DLD1 (cell line): ENCODE results near the gene ABITRAM.
"Not testable (repeated sequence)": the region's sequence is repeated elsewhere in the genome, so short reads cannot be mapped to it uniquely, and the experiment has no call there.

Experiments
- in situ Hi-C: cut with HindIII; loops from 2 replicates; pipeline ENCODE4 v1.10.0; 2017; ENCODE audit warnings: low sequenced_read_pairs

The ABITRAM gene

DNA sequence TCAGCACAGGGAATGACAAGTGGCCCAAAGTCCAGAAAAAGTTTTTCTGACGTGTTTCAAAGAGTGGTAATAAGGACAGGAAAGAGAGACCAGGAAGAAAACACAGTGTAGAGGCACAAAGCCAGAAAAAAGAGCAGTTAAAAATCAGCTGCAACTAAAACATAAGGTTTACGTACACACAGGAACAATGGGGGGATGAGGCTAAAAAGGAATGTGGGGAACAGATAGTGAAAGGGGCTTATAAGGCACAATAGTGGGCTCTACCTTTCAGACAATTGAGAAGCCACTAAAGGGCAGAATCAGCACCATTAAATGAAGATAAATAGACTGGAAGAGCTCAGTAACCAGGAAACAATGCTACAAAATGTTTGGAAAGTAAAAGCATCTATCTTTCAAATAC lies 5.8 kb upstream of the ABITRAM start:
- in situ Hi-C loops: no loop called here

GRCh38 chr9:108933231-108933717 lies 926 bp upstream of the ABITRAM start:
- in situ Hi-C loops: no loop called here

DNA sequence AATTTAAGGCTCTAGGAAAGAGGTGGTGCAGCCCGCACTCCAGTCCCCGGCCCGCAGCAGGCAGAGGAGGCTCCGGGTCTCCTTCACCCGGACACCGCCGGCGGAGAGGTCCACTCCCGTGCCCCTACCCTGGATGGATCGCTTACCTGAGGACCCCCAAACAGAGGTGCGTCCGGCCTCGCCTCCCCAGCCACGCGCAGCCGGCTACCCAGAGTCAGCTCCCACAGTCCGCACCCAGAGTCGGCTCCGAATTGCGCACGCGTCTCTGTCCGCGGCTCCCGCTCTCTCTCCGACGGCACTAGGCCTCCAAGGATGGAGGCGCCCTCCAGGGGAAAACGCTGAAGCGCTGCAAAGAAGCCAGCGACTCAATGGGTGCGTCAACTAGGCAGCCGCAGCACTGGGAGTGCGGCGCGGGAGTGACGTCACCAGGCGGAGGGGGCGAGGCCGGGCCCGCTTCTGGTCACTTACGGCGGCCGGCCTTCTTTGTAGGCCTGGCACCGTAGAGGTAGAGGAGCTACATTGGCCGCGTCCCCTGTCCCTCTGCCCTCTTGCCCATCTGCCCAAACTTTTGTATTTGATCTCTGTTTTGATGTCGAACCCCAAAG lies 380 bp upstream of the ABITRAM start, which contains the start of gene ELP1:
TSS of gene ELP1 (minus strand) at position 407 of the 605 bp plus-strand sequence. CDS start 2,978 bp downstream, outside the sequence.
- in situ Hi-C loops: no loop called here

DNA sequence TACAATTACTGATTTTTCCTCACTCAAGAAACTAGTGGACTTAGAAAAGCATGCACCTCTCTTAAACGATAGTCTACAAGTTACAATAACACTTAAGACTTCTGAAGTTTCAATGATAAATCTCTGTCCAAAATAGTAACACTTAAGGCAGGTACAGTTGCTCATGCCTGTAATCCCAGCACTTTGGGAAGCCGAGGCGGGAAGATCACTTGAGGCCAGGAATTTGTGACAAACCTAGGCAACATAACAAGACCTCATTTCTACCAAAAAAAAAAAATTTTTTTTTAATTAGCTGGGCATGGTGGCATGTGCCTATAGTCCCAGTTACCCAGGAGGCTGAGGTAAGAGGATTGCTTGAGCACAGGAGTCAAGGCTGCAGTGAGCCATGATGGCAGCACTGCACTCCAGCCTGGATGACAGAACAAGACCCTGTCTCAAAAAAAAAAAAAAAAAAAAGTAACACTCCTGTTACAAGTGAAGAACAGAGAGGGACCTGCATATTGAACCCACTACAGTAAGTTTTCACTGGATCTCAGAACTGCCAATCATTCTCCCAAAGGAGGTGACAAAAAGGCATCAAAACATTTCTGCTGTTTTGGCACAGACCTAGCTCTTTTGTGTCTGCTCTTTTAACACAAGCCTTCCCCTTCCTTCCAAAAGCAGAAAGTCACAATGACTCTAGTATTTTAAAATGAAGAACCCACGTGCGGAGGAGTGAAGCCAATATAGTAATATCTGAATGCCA lies 3.5 kb downstream of the ABITRAM start:
- in situ Hi-C loops: no loop called here

- in situ Hi-C loops: no loop called here
Observed at GRCh38 chr9:108939975-108940374, 5.8 kb downstream of the ABITRAM start.

GRCh38 chr9:108950168-108950567 lies 16.0 kb downstream of the ABITRAM start:
- in situ Hi-C loops: no loop called here

GRCh38 chr9:108951578-108951977 lies 17.4 kb downstream of the ABITRAM start:
- in situ Hi-C loops: no loop called here

DNA sequence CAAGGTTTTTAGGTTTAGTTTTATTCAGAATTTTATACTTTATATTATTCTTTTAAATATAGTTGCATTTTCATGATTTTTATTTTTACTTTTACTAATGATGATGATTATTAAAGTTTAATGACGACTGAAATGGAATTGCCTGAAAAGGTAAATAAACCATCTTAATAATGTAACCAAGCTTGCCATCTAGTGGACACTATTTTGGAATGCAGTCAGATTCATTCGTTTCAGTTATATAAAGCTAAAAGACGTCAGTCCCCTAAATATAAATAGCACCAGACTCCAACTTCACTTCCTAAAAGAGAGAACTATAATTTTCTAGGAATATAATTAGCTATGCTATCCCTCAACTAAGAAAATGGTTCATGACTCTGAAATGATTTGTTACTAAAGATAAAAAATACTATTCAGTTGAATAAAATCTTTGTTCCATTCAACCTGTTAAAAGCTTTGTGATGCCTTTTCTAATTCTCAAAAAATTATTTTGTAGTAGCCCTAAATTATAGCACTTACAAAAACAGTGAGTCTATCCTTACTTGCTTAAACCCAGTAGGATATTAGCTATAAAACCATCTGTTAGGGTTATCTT lies 19.9 kb downstream of the ABITRAM start:
- in situ Hi-C loops: no loop called here

GRCh38 chr9:108956022-108956630 lies 21.9 kb downstream of the ABITRAM start:
- in situ Hi-C loops: no loop called here

- in situ Hi-C loops: no loop called here
Observed at GRCh38 chr9:108956631-108957026, 22.4 kb downstream of the ABITRAM start.

DNA sequence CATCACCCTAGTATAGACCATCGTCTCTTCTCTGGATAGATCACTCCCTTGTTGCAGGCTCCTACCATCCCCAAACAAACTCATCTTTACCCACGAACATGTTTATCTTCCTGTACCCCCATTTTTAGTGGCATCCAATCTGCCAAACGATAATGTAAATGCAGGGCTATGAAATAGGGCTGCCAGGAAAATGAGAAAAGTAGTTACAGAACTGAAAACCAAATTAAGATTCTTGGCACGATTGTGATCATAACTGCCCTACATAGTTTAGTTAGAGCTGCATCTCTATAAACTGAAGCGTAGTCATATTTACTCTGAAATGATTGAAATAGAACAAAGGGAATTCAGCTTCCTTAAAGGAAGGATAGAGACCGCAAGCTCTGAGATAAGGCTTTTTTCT lies 26.1 kb downstream of the ABITRAM start:
- in situ Hi-C loops: no loop called here

DNA sequence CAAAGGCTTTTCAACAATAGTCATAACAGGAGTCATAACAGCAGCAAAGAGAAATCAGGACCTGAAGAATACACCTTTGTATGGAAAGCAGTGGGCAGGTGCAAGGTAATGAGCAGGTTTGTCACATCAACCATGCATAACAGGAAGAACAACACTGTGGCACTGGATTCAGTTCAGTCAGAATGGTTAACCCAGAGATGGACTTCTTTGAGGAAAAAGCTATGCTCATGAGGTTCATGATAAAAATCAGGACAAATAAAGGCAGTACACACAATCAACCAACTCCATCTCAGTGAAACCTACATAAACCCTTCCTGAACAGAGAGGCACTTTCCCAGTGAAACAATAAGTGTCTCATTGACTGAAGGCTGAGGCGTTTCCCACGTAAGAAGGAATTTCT lies 27.0 kb downstream of the ABITRAM start:
- in situ Hi-C loops: no loop called here

DNA sequence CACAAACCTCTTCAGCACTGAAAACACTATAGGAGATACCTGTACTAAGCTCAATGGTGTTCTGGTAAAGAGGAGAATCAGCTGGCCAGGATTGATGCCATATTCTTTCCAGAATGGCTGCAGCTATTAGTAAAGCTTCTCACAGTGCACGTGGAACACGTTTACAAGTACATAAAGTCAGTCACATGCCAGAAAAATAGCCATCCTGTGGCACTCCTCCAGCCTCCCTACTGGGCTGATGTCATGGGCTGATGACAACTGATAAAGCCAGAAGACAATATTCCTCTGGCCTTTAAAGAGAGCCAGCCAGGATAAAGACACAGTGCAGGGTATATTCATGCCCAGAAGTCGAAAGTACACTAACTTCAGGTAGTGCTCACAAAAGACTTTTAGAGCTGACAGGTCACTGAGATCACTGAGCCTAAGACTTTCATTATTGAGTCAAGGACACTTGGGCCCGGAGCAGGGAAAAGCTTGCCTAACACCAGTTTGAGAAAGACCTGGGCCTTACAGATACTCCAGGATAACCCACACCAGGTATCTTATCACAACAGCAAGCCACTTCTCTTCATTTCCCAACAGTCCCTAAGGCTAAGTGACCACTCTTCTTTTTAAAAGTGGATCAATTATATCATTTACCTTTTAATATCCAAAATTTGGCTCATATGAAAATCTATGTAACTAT lies 29.4 kb downstream of the ABITRAM start:
- in situ Hi-C loops: no loop called here

DNA sequence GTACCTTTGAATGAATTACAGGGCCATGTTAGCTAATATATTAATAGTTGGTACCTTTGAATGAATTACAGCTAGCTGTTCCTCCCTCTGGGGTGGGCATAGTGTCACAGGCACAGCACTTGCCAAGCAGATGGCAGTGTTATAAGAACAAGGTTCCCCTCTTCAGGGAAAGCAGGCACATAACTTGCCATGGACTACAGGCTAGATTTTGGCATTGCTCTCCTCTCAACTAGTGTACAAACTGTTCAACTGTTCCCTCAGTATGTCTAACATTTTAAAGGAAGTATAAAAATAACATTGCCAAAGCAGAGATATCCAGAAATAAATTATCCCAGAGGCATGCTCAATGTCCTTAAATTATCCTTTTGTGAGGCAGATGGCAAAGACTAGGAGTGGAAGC lies 33.7 kb downstream of the ABITRAM start:
- in situ Hi-C loops: no loop called here

GRCh38 chr9:108971392-108971791 lies 37.2 kb downstream of the ABITRAM start:
- in situ Hi-C loops: not testable (repeated sequence)

- in situ Hi-C loops: no loop called here
Observed at GRCh38 chr9:108972186-108972585, 38.0 kb downstream of the ABITRAM start.

- in situ Hi-C loops: no loop called here
Observed at GRCh38 chr9:108972626-108973209, 38.5 kb downstream of the ABITRAM start.

- in situ Hi-C loops: no loop called here
Observed at GRCh38 chr9:108973895-108974294, 39.7 kb downstream of the ABITRAM start.

GRCh38 chr9:108978205-108978604 lies 44.0 kb downstream of the ABITRAM start:
- in situ Hi-C loops: no loop called here

DNA sequence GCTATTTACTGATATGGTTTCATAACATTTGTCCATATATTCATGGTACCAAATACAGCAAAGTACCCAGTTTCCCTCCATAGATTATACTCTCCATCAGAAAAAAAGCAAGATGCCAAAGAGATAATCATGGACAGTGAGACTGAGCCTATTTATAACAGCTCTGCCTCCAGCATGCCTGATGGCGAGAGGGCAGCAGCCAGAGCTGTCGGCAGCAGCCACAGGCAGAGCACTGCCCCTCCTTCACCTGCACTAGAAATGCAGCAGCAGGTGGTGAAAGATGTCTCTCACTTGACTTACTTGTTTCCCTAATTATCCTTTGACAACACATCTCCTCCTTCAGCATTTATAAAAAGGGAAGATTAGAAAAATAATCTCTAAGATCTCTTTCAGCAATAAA lies 46.7 kb downstream of the ABITRAM start:
- in situ Hi-C loops: no loop called here

DNA sequence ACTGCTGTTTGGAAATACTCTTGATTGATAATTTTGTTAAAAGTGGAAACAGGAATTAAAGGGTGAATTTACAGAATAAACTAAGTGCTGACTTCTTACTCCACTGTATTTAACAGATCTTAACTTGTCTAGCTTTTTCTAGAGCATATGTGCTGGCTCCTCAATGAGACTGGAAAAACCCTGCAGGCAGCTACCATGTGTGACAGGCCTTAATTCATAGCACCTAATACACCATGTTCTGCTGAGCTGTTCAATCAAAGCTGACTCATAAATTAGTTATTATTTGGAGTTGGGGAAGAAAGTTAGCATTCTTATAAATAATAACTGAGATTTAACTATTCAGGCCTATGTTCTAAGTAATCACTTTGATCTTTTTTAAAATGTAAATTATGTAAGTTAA lies 49.7 kb downstream of the ABITRAM start:
- in situ Hi-C loops: no loop called here
